CD4-positive, alpha-beta memory T cell (primary cell): ENCODE measurements around the gene ZFAND2A. TPM values are rescaled to one million over a fixed set of nuclear protein-coding genes. Genes with fewer than 3 reads are reported as not detected.

Experiments
- CTCF ChIA-PET: fragments of 350-600 bp; sonication (Branson Sonifier 250); formaldehyde crosslinking; loops from one replicate; lab custom pipeline; 2021; ENCODE audit warnings: inconsistent platforms; ENCODE audit not compliant: partially characterized antibody; lab: Charles Lee
- POLR2A ChIA-PET: fragments of 350-600 bp; sonication (Branson Sonifier 250); formaldehyde crosslinking; loops from one replicate; lab custom pipeline; 2021; ENCODE audit not compliant: partially characterized antibody; lab: Charles Lee
- DNase-seq, 5 donors: peaks; one replicate each; pipeline versions ENCODE4 v3.0.0 to v3.0.0-alpha.2; 2020 to 2022; ENCODE audit warnings: mixed read lengths in 1 of 5
- H3K27ac ChIP-seq: one replicate; pipeline ENCODE4 v1.7.0; 2013; ENCODE audit warnings: low read depth, low read length
- H3K27me3 ChIP-seq: 2 replicates; pipeline ENCODE4 v1.7.0; 2013; ENCODE audit warnings: mild to moderate bottlenecking, low read length, moderate library complexity; ENCODE audit not compliant: insufficient read depth
- H3K36me3 ChIP-seq: 2 replicates; pipeline ENCODE4 v1.7.0; 2013; ENCODE audit warnings: mild to moderate bottlenecking, low read length, moderate library complexity; ENCODE audit not compliant: insufficient read depth
- H3K4me1 ChIP-seq: 2 replicates; pipeline ENCODE4 v1.7.0; 2013; ENCODE audit warnings: mild to moderate bottlenecking, low read length, moderate library complexity; ENCODE audit not compliant: insufficient read depth
- H3K4me3 ChIP-seq, 2 donors: one replicate each; pipeline ENCODE4 v1.7.0; 2013; ENCODE audit warnings: low read length in 2 of 2, mild to moderate bottlenecking in 1 of 2
- H3K9me3 ChIP-seq, 2 donors: one replicate each; pipeline ENCODE4 v1.7.0; 2013; ENCODE audit warnings: low read length in 2 of 2, control low read depth in 1 of 2; ENCODE audit not compliant: control insufficient read depth in 1 of 2
- H3K27ac Mint-ChIP-seq, 7 donors: one replicate each; pipeline ENCODE4 v1.8.0; 2020 to 2021; ENCODE audit warnings: mixed read lengths in 7 of 7, mild to moderate bottlenecking in 6 of 7, inconsistent platforms in 3 of 7, moderate library complexity in 3 of 7
- H3K27me3 Mint-ChIP-seq, 2 donors: one replicate each; pipeline ENCODE4 v1.8.0; 2020 to 2021; ENCODE audit warnings: mixed read lengths in 2 of 2
- H3K36me3 Mint-ChIP-seq, 2 donors: one replicate each; pipeline ENCODE4 v1.8.0; 2020 to 2021; ENCODE audit warnings: mixed read lengths in 2 of 2, inconsistent platforms in 1 of 2, mild to moderate bottlenecking in 1 of 2
- H3K4me1 Mint-ChIP-seq, 4 donors: one replicate each; pipeline ENCODE4 v1.8.0; 2020 to 2021; ENCODE audit warnings: mixed read lengths in 4 of 4, mild to moderate bottlenecking in 1 of 4
- H3K4me3 Mint-ChIP-seq, 8 donors: one replicate each; pipeline ENCODE4 v1.8.0; 2020 to 2021; ENCODE audit warnings: mixed read lengths in 8 of 8, mild to moderate bottlenecking in 7 of 8, moderate library complexity in 6 of 8, inconsistent platforms in 3 of 8
- H3K9me3 Mint-ChIP-seq, 8 donors: one replicate each; pipeline ENCODE4 v1.8.0; 2020 to 2021; ENCODE audit warnings: mixed read lengths in 8 of 8, mild to moderate bottlenecking in 5 of 8, inconsistent platforms in 3 of 8, moderate library complexity in 1 of 8
- intact Hi-C: fragments of 100-400 bp; cut with micrococcal nuclease; formaldehyde crosslinking; loops from one replicate; pipeline ENCODE4 v1.15.1; 2023
- polyA plus RNA-seq, 2 donors: library from polyadenylated mRNA; unstranded; fragments of 300-500 nt; fragmentation: Illumina TruSeq; gene quantifications; one replicate each; pipeline ENCODE4 v1.2.3, GENCODE V29; 2021
- total RNA-seq, 2 experiments: library from RNA; stranded (reverse); gene quantifications; one replicate each; pipeline ENCODE4 v1.2.3, GENCODE V29; 2021

The ZFAND2A gene
- total and polyA plus RNA-seq, 4 experiments from 2014 or later, result 30.9 to 60.7 (median 37.1) TPM

GRCh38 chr7:1188720-1189294 is 28.8 kb upstream of the ZFAND2A start:
- peak overlapping the region in 1 of 8 donors; percentile 41 for H3K4me3 Mint-ChIP-seq
- ChIA-PET CTCF (interaction anchor here (5.2 kb wide), 1 partner anchor 12 kb away, joined by 24 read pairs; no protein-coding TSS in a partner anchor), POLR2A (no interaction called here)
- H3K4me1 ChIP-seq, result peaks cover 8% of the 10 kb centered on the region
- H3K4me1 Mint-ChIP-seq, result peaks cover 0 to 12% (median 8%) of the 10 kb centered on the region in 4 donors
- no peak overlapping the region for H3K4me3 ChIP-seq
- H3K9me3 Mint-ChIP-seq, result peaks cover 0 to 2% (median 0%) of the 10 kb centered on the region in 8 donors
- DNase-seq, result no peak
- H3K27me3 Mint-ChIP-seq, result peaks cover 21 to 22% of the 10 kb centered on the region in 2 donors
- H3K27ac ChIP-seq, result no peak overlapping the region
- H3K27me3 ChIP-seq, result no peaks in the 10 kb centered on the region
- H3K36me3 ChIP-seq, result no peaks in the 10 kb centered on the region
- no peaks in the 10 kb centered on the region for H3K36me3 Mint-ChIP-seq
- intact Hi-C loops, result no loop called here
- H3K27ac Mint-ChIP-seq, result no peak overlapping the region
- H3K9me3 ChIP-seq, result no peaks in the 10 kb centered on the region

DNA sequence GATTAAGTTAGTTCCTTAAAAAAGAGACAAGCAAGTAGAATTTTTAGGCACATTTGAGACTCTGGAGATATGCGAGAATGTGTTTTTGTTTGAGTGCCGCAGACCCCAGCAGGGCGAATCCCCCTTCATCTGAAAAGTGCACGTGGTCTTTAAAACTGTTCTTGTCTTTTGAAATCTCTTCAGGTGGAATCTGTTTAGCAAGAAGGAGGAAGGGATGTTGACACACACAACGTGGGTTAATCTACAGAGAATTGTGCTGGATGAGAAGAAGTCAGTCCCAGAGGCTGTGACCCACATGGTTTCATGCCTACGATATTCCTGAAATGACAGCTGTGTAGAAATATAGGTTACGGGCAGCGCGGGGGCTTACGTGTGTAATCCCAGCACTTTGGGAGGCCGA is 27.1 kb upstream of the ZFAND2A start:
- ChIA-PET CTCF (interaction anchor here (2.8 kb wide), 1 partner anchor 11 kb away, joined by 16 read pairs; no protein-coding TSS in a partner anchor), POLR2A (no interaction called here)
- no peak for DNase-seq
- Histone ChIP-seq H3K9me3 (no peaks in the 10 kb centered on the region), H3K27ac (no peak overlapping the region), H3K4me3 (no peak overlapping the region), H3K4me1 (peaks cover 3% of the 10 kb centered on the region), H3K36me3 (no peaks in the 10 kb centered on the region), H3K27me3 (no peaks in the 10 kb centered on the region)
- Mint-ChIP-seq H3K4me3 (no peak overlapping the region), H3K27ac (no peak overlapping the region), H3K36me3 (no peaks in the 10 kb centered on the region), H3K4me1 (peaks cover 0 to 5% (median 4%) of the 10 kb centered on the region in 4 donors), H3K9me3 (peaks cover 0 to 2% (median 0%) of the 10 kb centered on the region in 8 donors), H3K27me3 (peaks cover 21 to 25% of the 10 kb centered on the region in 2 donors)
- intact Hi-C loops, result no loop called here

- Mint-ChIP-seq H3K4me1 (peaks cover under 1 to 6% (median 4%) of the 10 kb centered on the region in 4 donors), H3K27ac (no peak overlapping the region)
Measured at GRCh38 chr7:1181640-1182039, 21.6 kb upstream of the ZFAND2A start.

DNA sequence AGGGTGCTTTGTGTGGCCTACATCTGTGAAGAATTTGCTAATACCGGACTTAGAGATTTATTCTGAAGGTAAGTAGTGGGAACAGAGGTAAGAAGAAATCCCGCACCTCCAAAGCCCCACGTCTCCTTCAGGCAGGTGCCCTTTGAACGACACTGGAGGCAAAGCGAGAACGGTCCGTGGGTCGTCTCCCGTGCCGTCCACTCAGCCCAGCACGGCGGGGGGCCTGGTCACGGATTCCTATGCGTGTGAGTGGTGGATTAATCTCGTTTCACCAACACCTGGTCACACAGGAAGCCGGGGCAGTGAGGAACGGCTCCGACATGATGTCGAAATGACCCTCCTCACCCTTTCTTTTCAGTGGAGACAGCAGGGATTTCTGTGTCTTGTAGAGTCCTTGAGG is 21.0 kb upstream of the ZFAND2A start:
- no peak overlapping the region for H3K27ac ChIP-seq
- ChIA-PET CTCF (interaction anchor here (1.5 kb wide), 1 partner anchor 93 kb away, joined by 5 read pairs; the partner anchor contains the start of gene GPER1), POLR2A (no interaction called here)
- intact Hi-C loops, result no loop called here
- peaks cover 6 to 12% (median 10%) of the 10 kb centered on the region in 4 donors for H3K4me1 Mint-ChIP-seq
- H3K36me3 ChIP-seq, result no peaks in the 10 kb centered on the region
- peaks cover 0 to 6% (median 0%) of the 10 kb centered on the region in 8 donors for H3K9me3 Mint-ChIP-seq
- no peaks in the 10 kb centered on the region for H3K9me3 ChIP-seq
- no peak overlapping the region for H3K27ac Mint-ChIP-seq
- H3K4me3 Mint-ChIP-seq, result no peak overlapping the region
- H3K27me3 ChIP-seq, result no peaks in the 10 kb centered on the region
- H3K36me3 Mint-ChIP-seq, result no peaks in the 10 kb centered on the region
- peaks cover 9% of the 10 kb centered on the region for H3K4me1 ChIP-seq
- H3K27me3 Mint-ChIP-seq, result peaks cover 12 to 16% of the 10 kb centered on the region in 2 donors
- no peak overlapping the region for H3K4me3 ChIP-seq
- DNase-seq, result no peak

More at GRCh38 chr7:1181640-1182039, 21.6 kb upstream of the ZFAND2A start:
- ChIA-PET POLR2A (no interaction called here), CTCF (interaction anchor here (2.9 kb wide), 1 partner anchor 43 kb away, joined by 6 read pairs; a partner anchor contains a TSS)
- Histone ChIP-seq H3K27ac (no peak overlapping the region), H3K36me3 (no peaks in the 10 kb centered on the region), H3K4me1 (peaks cover 3% of the 10 kb centered on the region), H3K9me3 (no peaks in the 10 kb centered on the region), H3K4me3 (no peak overlapping the region), H3K27me3 (no peaks in the 10 kb centered on the region)
- DNase-seq, result no peak
- Mint-ChIP-seq H3K4me3 (no peak overlapping the region), H3K27me3 (peaks cover 16% of the 10 kb centered on the region in 2 donors), H3K9me3 (peaks cover 0 to 8% (median 0%) of the 10 kb centered on the region in 8 donors), H3K36me3 (no peaks in the 10 kb centered on the region)
- intact Hi-C loops, result no loop called here

DNA sequence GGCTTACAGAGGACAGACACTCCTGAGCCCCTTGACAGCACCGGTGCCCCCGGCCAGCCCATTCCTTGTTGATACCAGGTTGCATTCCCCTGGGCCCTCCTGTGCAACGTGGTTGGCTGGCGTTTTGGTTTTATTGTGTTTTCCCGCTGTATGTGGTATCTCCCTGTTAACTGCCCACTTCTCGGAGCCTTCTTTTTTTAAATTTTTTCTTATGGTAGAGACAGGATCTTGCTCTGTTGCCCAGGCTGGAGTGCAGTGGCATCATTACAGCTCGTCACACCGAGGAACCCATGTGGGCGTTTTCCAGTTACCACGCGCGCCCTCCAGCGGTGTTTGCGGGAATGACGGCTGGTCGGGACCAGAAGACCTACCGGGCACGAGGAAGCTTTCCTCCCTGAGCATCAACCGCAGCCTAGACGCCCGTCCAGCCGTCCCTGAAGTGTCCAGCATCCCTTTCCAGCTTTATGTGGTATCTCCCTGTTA is 16.9 kb upstream of the ZFAND2A start:
- DNase-seq, result peak; percentile 65 to 70 (median 69)
- Histone ChIP-seq H3K9me3 (no peaks in the 10 kb centered on the region), H3K36me3 (no peaks in the 10 kb centered on the region), H3K27ac (no peak overlapping the region), H3K4me1 (peaks cover 11% of the 10 kb centered on the region), H3K27me3 (no peaks in the 10 kb centered on the region), H3K4me3 (peak overlapping the region in 1 of 2 donors; percentile 49)
- peaks cover 0 to 6% (median 0%) of the 10 kb centered on the region in 8 donors for H3K9me3 Mint-ChIP-seq
- intact Hi-C loops, result loop anchor here (1.0 to 2.0 kb wide), 3 partner anchors 16 to 184 kb away; partner anchors contain the start of gene ZFAND2A
- peak overlapping the region in 6 of 8 donors; percentile 59 to 83 (median 74) for H3K4me3 Mint-ChIP-seq
- CTCF ChIA-PET, result interaction anchor here (0.8 to 3.5 kb wide), 15 partner anchors 10 to 267 kb away, joined by 3 to 24 read pairs (median 7); partner anchors contain the start of genes GPER1 and ZFAND2A
- H3K27ac Mint-ChIP-seq, result peak overlapping the region in 3 of 7 donors; percentile 40 to 84 (median 78)
- no peaks in the 10 kb centered on the region for H3K36me3 Mint-ChIP-seq
- POLR2A ChIA-PET, result no interaction called here
- H3K27me3 Mint-ChIP-seq, result peaks cover 6 to 8% of the 10 kb centered on the region in 2 donors
- H3K4me1 Mint-ChIP-seq, result peaks cover 6 to 14% (median 11%) of the 10 kb centered on the region in 4 donors

GRCh38 chr7:1175967-1176851 is 16.2 kb upstream of the ZFAND2A start:
- POLR2A ChIA-PET, result interaction anchor here (1.4 kb wide), 1 partner anchor 16 kb away, joined by 4 read pairs; the partner anchor contains the start of gene ZFAND2A
- Mint-ChIP-seq H3K4me1 (peaks cover 6 to 14% (median 11%) of the 10 kb centered on the region in 4 donors), H3K27ac (peak overlapping the region in 1 of 7 donors; percentile 40), H3K36me3 (no peaks in the 10 kb centered on the region), H3K9me3 (peaks cover 0 to 6% (median 0%) of the 10 kb centered on the region in 8 donors), H3K4me3 (peak overlapping the region in 6 of 8 donors; percentile 65 to 83 (median 72)), H3K27me3 (peaks cover 6 to 7% of the 10 kb centered on the region in 2 donors)
- Histone ChIP-seq H3K27ac (no peak overlapping the region), H3K4me3 (peak overlapping the region; percentile 36 to 49), H3K9me3 (no peaks in the 10 kb centered on the region), H3K4me1 (peaks cover 11% of the 10 kb centered on the region), H3K27me3 (no peaks in the 10 kb centered on the region), H3K36me3 (no peaks in the 10 kb centered on the region)
- DNase-seq, result peak; percentile 61 to 73 (median 67)
- intact Hi-C loops, result loop anchor here (1.0 to 2.0 kb wide), 3 partner anchors 15 to 183 kb away; partner anchors contain the start of gene ZFAND2A
- CTCF ChIA-PET, result interaction anchor here (0.8 to 3.5 kb wide), 22 partner anchors 9 to 266 kb away, joined by 3 to 24 read pairs (median 4); partner anchors contain the start of genes GPER1 and ZFAND2A
